Thymus (tissue), 11 donors: ENCODE measurements around the gene TMTC4. TPM values are rescaled to one million over a fixed set of nuclear protein-coding genes. Genes with fewer than 3 reads are reported as not detected.

Experiments used
- DNase-seq, 9 donors: peaks; one replicate each; pipeline ENCODE4 v3.0.0-alpha.2; 2013; ENCODE audit warnings: low spot score in 9 of 9, low read depth in 6 of 9, missing footprints in 1 of 9
- H3K27ac ChIP-seq, 2 donors: one replicate each; pipeline ENCODE4 v1.5.1; 2013; ENCODE audit warnings: control low read depth in 1 of 2, low read depth in 1 of 2, low read length in 1 of 2, mild to moderate bottlenecking in 1 of 2, moderate library complexity in 1 of 2
- H3K27me3 ChIP-seq, 2 donors: one replicate each; pipeline ENCODE4 v1.5.1; 2013; ENCODE audit warnings: low read length in 1 of 2; ENCODE audit not compliant: control insufficient read depth in 2 of 2, insufficient read depth in 1 of 2
- H3K36me3 ChIP-seq, 2 donors: one replicate each; pipeline ENCODE4 v1.5.1; 2013; ENCODE audit warnings: low read length in 1 of 2, mild to moderate bottlenecking in 1 of 2, moderate library complexity in 1 of 2; ENCODE audit not compliant: control insufficient read depth in 2 of 2, insufficient read depth in 2 of 2
- H3K4me1 ChIP-seq, 2 donors: one replicate each; pipeline ENCODE4 v1.5.1; 2013; ENCODE audit warnings: low read length in 2 of 2; ENCODE audit not compliant: control insufficient read depth in 2 of 2, insufficient read depth in 2 of 2
- H3K4me3 ChIP-seq, 2 donors: one replicate each; pipeline ENCODE4 v1.5.1; 2013; ENCODE audit warnings: low read length in 2 of 2, control low read depth in 1 of 2, mild to moderate bottlenecking in 1 of 2
- H3K9me3 ChIP-seq, 2 donors: one replicate each; pipeline ENCODE4 v1.5.1; 2013; ENCODE audit warnings: low read length in 1 of 2, mild to moderate bottlenecking in 1 of 2; ENCODE audit not compliant: control insufficient read depth in 2 of 2, insufficient read depth in 1 of 2
- WGBS: extraction: QIAGEN DNeasy Blood & Tissue Kit; methylation state at CpG from one replicate; pipeline ENCODE4 v1.1.7; 2013; 5-methylcytosine and 5-hydroxymethylcytosine counted together
- polyA plus RNA-seq: library from polyadenylated mRNA; stranded (reverse); fragments of 200-250 nt; gene quantifications from one replicate; pipeline ENCODE4 v1.2.3, GENCODE V29; 2013
- total RNA-seq: library from RNA; stranded (reverse); fragments of 120-200 nt; gene quantifications from one replicate; pipeline ENCODE4 v1.2.4, GENCODE V29; 2013
- donor health status: healthy.

The TMTC4 gene
- total and polyA plus RNA-seq, 2 donors = 8.8 to 11.7 TPM

DNA sequence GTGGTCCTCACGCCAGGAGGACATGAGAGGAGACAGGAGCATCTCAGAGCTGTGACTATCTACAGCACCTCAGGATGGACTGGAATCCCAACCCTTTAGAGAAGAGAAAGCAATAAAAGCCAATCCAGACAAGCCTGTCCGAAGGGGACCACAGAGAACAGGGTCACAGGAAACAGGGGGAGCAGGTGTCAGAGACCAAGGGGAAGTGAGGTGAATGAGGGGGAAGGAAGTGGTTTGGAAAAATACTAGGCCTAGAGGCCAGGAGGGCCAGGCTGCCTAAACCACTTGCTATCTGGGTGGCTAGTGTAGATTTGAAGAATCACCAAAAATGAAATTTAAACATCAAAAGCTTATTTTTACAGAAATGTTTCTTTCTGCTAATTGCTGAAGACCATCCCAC is 16.2 kb downstream of the TMTC4 start:
- 27% methylated on average over 2 of the region's 2 CpGs for WGBS
- Histone ChIP-seq H3K27ac (no peak overlapping the region), H3K4me3 (no peak overlapping the region), H3K9me3 (no peaks in the 10 kb centered on the region), H3K36me3 (peaks cover 17 to 62% of the 10 kb centered on the region in 2 donors), H3K27me3 (no peaks in the 10 kb centered on the region), H3K4me1 (peaks cover 6% of the 10 kb centered on the region in 2 donors)
- peak in 2 of 9 donors; percentile 13 to 31 for DNase-seq

DNA sequence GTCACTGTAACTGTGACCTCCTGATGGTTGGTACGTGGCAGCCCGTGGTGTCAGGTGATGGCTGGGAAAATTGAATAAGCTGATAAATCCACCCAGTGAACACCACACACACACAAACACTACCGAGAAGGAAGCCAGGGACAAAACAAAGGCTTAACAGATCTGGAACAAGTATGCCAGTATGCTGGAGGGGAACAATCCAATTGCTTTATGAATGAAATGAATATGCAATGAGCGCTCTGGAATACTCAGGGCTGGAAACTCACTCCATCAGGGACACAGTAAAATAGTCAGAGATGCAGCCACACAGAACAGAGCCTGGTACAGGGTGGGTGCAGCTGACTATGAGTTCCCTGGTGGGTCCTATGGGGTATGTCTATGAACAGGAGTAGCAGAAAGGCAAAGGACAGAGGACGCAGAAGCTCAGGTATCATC is 16.7 kb downstream of the TMTC4 start:
- DNase-seq = no peak
- 98% methylated on average over 5 of the region's 5 CpGs for WGBS
- Histone ChIP-seq H3K9me3 (no peaks in the 10 kb centered on the region), H3K4me3 (no peak overlapping the region), H3K27ac (no peak overlapping the region), H3K4me1 (peaks cover 6% of the 10 kb centered on the region in 2 donors), H3K27me3 (no peaks in the 10 kb centered on the region), H3K36me3 (peaks cover 15 to 58% of the 10 kb centered on the region in 2 donors)

DNA sequence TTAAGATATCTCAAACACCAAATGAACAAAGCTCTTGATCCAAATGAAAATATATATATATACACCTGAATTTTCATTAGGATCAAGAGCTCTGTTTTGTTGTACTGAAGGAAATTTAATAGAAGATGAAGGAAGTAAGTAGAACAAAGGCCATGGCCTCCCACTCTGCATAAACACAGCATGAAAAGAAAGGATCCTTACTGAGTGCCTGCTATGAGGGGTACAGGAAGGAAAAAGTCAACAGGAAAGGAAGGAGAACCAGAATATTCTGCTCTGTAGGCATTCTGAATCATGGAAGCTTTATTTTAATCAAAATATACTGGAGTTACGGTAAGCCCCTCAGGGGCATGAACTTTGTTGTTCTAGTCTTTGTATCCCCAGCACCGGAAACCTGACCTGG is 22.1 kb downstream of the TMTC4 start:
- H3K27ac ChIP-seq = no peak overlapping the region
- no peak for DNase-seq
- H3K4me3 ChIP-seq = no peak overlapping the region
- H3K27me3 ChIP-seq = no peaks in the 10 kb centered on the region
- H3K4me1 ChIP-seq = no peaks in the 10 kb centered on the region
- 96% methylated on average over 2 of the region's 2 CpGs for WGBS
- H3K36me3 ChIP-seq = peaks cover 11 to 29% of the 10 kb centered on the region in 2 donors
- no peaks in the 10 kb centered on the region for H3K9me3 ChIP-seq

DNA sequence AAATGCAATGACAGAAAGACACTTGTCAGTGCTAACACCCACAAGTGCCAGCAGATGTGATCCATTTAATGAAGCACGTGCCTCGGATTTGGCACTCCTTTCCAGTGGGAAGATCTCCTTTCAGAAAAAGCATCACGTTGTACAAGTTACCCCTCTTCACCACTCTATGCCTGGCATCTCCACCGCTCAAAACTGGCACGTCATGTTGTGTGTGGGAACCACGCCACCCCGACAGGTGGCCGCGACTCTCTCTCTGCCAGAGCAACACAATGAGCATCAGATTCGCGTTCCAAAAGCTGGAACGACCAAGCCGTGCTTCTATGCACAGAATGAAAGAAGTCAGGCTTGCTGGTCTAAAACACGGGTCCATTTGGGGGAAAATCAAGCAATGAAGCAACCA is 24.3 kb downstream of the TMTC4 start:
- H3K27me3 ChIP-seq = no peaks in the 10 kb centered on the region
- no peak for DNase-seq
- H3K4me3 ChIP-seq = no peak overlapping the region
- no peaks in the 10 kb centered on the region for H3K9me3 ChIP-seq
- peaks cover 7 to 25% of the 10 kb centered on the region in 2 donors for H3K36me3 ChIP-seq
- WGBS = 84% methylated on average over 14 of the region's 14 CpGs
- H3K27ac ChIP-seq = no peak overlapping the region
- no peaks in the 10 kb centered on the region for H3K4me1 ChIP-seq

DNA sequence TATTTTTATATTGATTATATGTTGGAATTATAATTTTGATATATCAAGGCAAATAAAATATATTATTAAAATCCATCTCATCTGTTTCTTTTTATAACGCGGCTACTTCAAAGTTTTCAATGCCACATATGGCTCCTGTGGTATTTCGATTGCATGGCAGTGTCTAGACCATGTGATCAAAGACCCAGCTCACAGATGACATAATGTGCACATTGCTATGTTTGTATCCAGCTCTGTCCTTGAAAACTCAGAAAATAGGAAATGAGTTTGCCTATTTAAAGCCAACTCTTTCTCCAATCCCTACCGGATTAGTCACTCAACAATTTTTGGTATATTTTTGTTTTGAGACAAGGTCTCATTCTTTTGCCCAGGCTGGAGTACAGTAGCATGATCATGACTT is 26.2 kb downstream of the TMTC4 start:
- no peak for DNase-seq

DNA sequence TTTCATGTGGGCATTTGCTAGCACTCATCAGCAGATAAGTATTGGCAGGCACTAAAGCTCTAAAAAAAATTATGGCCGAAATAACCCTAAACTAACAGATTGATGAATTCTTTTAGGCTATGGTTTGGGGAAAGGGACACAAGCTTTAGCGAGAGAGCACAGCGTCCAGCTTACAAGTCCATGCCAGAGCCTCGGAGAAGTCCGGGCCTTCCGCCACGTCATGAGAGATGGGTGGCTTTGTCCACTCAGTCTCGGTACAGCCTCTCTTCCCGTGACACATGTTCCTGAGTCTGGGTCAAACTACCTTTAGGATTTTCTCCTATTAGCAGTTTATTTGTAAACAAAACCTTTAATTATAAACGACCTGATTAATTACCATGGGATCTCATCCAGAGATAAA is 27.7 kb downstream of the TMTC4 start:
- no peak overlapping the region for H3K4me3 ChIP-seq
- H3K36me3 ChIP-seq = peaks cover 5 to 19% of the 10 kb centered on the region in 2 donors
- H3K4me1 ChIP-seq = no peaks in the 10 kb centered on the region
- no peaks in the 10 kb centered on the region for H3K27me3 ChIP-seq
- no peaks in the 10 kb centered on the region for H3K9me3 ChIP-seq
- WGBS = 98% methylated on average over 10 of the region's 10 CpGs
- DNase-seq = no peak
- H3K27ac ChIP-seq = no peak overlapping the region

More for the DNA sequence above, 26.2 kb downstream of the TMTC4 start:
- Histone ChIP-seq H3K4me1 (no peaks in the 10 kb centered on the region), H3K27me3 (no peaks in the 10 kb centered on the region), H3K9me3 (no peaks in the 10 kb centered on the region), H3K27ac (no peak overlapping the region), H3K4me3 (no peak overlapping the region), H3K36me3 (peaks cover 5 to 16% of the 10 kb centered on the region in 2 donors)
- 85% methylated on average over 4 of the region's 4 CpGs for WGBS

DNA sequence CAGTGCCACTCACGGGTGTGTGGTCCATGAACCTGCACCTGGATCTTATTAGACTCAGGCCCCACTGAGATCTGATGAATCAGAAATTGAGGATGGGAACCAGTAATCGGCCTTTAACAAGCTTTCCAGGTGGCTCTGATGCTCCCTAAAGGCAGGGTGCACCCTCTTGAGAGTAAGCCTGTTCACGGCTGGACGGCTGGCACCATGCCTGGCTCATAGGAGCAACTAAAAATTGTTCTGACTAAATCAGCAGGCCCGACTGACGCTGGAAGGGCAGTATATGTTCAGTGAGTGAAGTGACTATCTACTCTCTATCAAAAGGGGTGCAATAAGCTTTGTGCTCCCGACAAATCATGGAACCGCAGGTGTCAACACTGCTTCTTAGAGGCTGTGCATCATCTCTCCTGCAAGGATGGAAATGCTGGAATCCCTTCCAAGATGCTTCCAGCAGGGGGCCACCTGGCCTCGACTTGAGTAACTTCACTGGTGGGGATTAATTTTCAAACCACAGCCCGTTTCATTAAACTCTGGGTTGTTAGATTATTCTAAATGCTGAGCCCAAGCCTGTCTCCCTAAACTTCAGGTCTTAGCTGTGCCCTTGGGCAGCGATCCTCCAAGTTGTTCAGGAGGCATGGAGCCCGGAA is 28.4 kb downstream of the TMTC4 start:
- Histone ChIP-seq H3K27me3 (no peaks in the 10 kb centered on the region), H3K36me3 (peaks cover 10 to 21% of the 10 kb centered on the region in 2 donors), H3K27ac (no peak overlapping the region), H3K4me1 (no peaks in the 10 kb centered on the region), H3K4me3 (no peak overlapping the region), H3K9me3 (no peaks in the 10 kb centered on the region)
- 93% methylated on average over 12 of the region's 12 CpGs for WGBS
- no peak for DNase-seq

DNA sequence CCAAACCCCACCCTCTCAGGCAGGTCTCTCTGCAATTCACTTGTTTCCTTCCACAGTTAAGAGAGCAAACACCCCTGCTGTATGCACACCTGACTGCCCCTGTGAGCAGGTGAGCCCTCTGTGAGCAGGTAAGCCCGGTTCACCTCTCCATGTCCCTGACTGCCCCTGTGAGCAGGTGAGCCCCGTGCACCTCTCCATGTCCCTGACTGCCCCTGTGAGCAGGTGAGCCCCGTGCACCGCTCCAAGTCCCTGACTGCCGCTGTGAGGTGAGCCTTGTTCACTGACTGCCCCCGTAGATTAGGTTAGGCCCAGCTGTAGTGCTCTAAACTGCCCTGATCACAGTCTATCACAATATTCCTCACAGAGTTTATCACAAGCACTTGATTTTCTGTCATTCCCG is 29.2 kb downstream of the TMTC4 start:
- Histone ChIP-seq H3K9me3 (no peaks in the 10 kb centered on the region), H3K36me3 (peaks cover 9 to 23% of the 10 kb centered on the region in 2 donors), H3K27ac (no peak overlapping the region), H3K27me3 (no peaks in the 10 kb centered on the region), H3K4me3 (no peak overlapping the region), H3K4me1 (no peaks in the 10 kb centered on the region)
- no peak for DNase-seq
- WGBS = 97% methylated on average over 7 of the region's 7 CpGs

DNA sequence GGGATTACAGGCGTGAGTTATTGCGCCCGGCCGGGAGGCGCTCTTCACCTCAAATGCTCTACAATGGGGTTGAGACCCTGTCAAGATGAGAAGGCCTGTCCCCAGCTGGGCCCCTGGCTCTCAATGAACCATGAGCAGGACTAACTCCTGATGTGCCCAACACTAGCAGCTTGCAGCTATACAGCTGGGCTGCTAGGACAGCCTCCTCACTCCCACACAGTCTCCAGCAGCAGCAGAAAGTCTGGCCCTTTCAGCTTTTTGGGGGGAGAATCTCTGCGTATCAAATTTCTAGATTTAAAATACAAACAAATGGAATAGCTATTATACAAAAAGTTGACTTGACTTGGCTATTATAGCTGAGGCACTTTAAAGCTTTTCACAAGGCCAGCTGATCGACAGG is 30.2 kb downstream of the TMTC4 start:
- WGBS = 96% methylated on average over 7 of the region's 7 CpGs
- DNase-seq = no peak
- H3K27ac ChIP-seq = no peak overlapping the region

More for the DNA sequence above, 30.2 kb downstream of the TMTC4 start:
- Histone ChIP-seq H3K27me3 (no peaks in the 10 kb centered on the region), H3K9me3 (no peaks in the 10 kb centered on the region), H3K36me3 (peaks cover 8 to 28% of the 10 kb centered on the region in 2 donors), H3K4me3 (no peak overlapping the region), H3K4me1 (no peaks in the 10 kb centered on the region)
